Kidney (tissue), 14 donors: ENCODE results near the gene ZNF254. TPM values are rescaled to one million over a fixed set of nuclear protein-coding genes. Genes with fewer than 3 reads are reported as not detected.

Experiments
- DNase-seq, 5 donors: peaks; one replicate each; pipeline ENCODE4 v3.0.0-alpha.2; 2013 to 2020
- FAIRE-seq: peaks from 2 replicates; lab custom pipeline; 2012; peaks lifted over from hg19 to GRCh38; lab: Jason Lieb, UNC
- H3K27ac ChIP-seq, 2 donors: one replicate each; pipeline ENCODE4 v1.7.0; 2013; ENCODE audit warnings: low read depth in 2 of 2, low read length in 2 of 2, inconsistent platforms in 1 of 2
- H3K27me3 ChIP-seq: one replicate; pipeline ENCODE4 v1.7.1; 2013; ENCODE audit warnings: low read length, inconsistent platforms; ENCODE audit not compliant: control insufficient read depth, insufficient read depth
- H3K36me3 ChIP-seq, 3 donors: one replicate each; pipeline versions ENCODE4 v1.7.0 to v1.7.1; 2013; ENCODE audit warnings: low read length in 3 of 3, control low read depth in 1 of 3, inconsistent platforms in 1 of 3; ENCODE audit not compliant: insufficient read depth in 3 of 3, control insufficient read depth in 2 of 3
- H3K4me1 ChIP-seq, 3 donors: one replicate each; pipeline versions ENCODE4 v1.7.0 to v1.7.1; 2013; ENCODE audit warnings: low read length in 3 of 3, inconsistent platforms in 1 of 3, low read depth in 1 of 3; ENCODE audit not compliant: control insufficient read depth in 2 of 3, insufficient read depth in 2 of 3
- H3K4me3 ChIP-seq, 3 donors: one replicate each; pipeline versions ENCODE4 v1.7.0 to v1.8.1; 2013; ENCODE audit warnings: low read length in 3 of 3, control low read depth in 1 of 3, inconsistent platforms in 1 of 3
- H3K9ac ChIP-seq, 3 donors: one replicate each; pipeline versions ENCODE4 v1.7.0 to v1.7.1; 2013; ENCODE audit warnings: low read length in 3 of 3, control low read depth in 1 of 3, inconsistent platforms in 1 of 3
- H3K9me3 ChIP-seq, 3 donors: one replicate each; pipeline versions ENCODE4 v1.7.0 to v1.7.1; 2013; ENCODE audit warnings: low read length in 3 of 3, control low read depth in 1 of 3, inconsistent platforms in 1 of 3; ENCODE audit not compliant: control insufficient read depth in 2 of 3, insufficient read depth in 1 of 3
- CTCF ChIP-seq: IDR thresholded peaks from 3 replicates; pipeline ENCODE4 v1.5.1; 2012; ENCODE audit warnings: mild to moderate bottlenecking, moderate library complexity, borderline replicate concordance; ENCODE audit not compliant: insufficient read depth; ENCODE audit errors: extremely low read depth
- intact Hi-C: fragments of 100-400 bp; cut with DNase I; formaldehyde crosslinking; loops from one replicate; pipeline ENCODE4 v1.11.1; 2022
- polyA plus RNA-seq: library from polyadenylated mRNA; stranded (reverse); fragments of 350-450 nt; fragmentation: Illumina TruSeq; extraction: RNeasy Lipid Tissue Mini Kit (QIAGEN cat#74804); gene quantifications from one replicate; pipeline ENCODE4 v1.2.3, GENCODE V29; 2014; ENCODE audit warnings: low read depth, low replicate concordance; ENCODE audit not compliant: insufficient read depth
- total RNA-seq: library from RNA; stranded (reverse); fragmentation: NEBNext Ultra II Directional; extraction: Animal tissue kit (Norgen Biotek cat#: 25700); gene quantifications from one replicate; pipeline ENCODE4 v1.2.1, GENCODE V29; 2021
- donor health status: control.
- donor health status: control.
- donor health status: control.
- donor health status: control.
- donor health status: control.
- donor health status: DM: yes; HTN: yes; CAD: no.
- donor health status: Normal renal cell carcinoma (clear cell type).

ZNF254 gene
- total and polyA plus RNA-seq, 2 donors from 2014 or later: 5.7 to 23.1 TPM

DNA sequence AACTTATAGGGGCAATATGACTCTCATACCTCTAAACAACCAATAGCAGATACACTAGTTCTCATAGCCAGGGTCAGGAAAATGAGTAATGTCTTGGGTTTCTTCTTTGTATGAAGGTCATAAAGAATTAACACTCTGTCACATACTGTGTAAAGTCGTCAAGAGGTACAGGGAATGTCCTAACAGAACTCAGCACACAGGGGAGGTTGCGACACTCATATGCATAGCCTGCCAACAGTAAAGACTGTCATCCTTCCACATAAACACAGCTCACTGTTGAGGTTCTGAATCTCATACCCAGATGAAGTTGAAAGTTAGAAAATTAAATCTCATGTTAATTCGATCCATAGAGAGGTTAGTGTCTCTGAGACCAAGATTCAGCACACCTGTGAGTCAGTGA lies 34.2 kb upstream of the ZNF254 start:
- intact Hi-C loops: no loop called here
- no peaks in the 10 kb centered on the region for H3K9me3 ChIP-seq
- no peaks in the 10 kb centered on the region for H3K4me1 ChIP-seq
- H3K36me3 ChIP-seq: peaks cover 30 to 61% (median 43%) of the 10 kb centered on the region in 3 donors
- no peak for TF ChIP-seq CTCF
- FAIRE-seq (no peak), DNase-seq (no peak)
- no peak overlapping the region for H3K4me3 ChIP-seq
- H3K27me3 ChIP-seq: no peaks in the 10 kb centered on the region
- no peak overlapping the region for H3K27ac ChIP-seq
- H3K9ac ChIP-seq: no peak overlapping the region

GRCh38 chr19:24053601-24054000 lies 33.4 kb upstream of the ZNF254 start:
- FAIRE-seq (no peak), DNase-seq (no peak)
- H3K4me1 ChIP-seq: no peaks in the 10 kb centered on the region
- no peak overlapping the region for H3K27ac ChIP-seq
- no peaks in the 10 kb centered on the region for H3K9me3 ChIP-seq
- H3K36me3 ChIP-seq: peaks cover 30 to 59% (median 48%) of the 10 kb centered on the region in 3 donors
- H3K27me3 ChIP-seq: no peaks in the 10 kb centered on the region
- H3K4me3 ChIP-seq: no peak overlapping the region
- no peak for TF ChIP-seq CTCF
- intact Hi-C loops: no loop called here
- H3K9ac ChIP-seq: no peak overlapping the region

- no peak for TF ChIP-seq CTCF
- Histone ChIP-seq H3K36me3 (peaks cover 29 to 55% (median 51%) of the 10 kb centered on the region in 3 donors), H3K9ac (no peak overlapping the region), H3K9me3 (no peaks in the 10 kb centered on the region), H3K27ac (no peak overlapping the region), H3K4me1 (no peaks in the 10 kb centered on the region), H3K4me3 (no peak overlapping the region), H3K27me3 (no peaks in the 10 kb centered on the region)
- intact Hi-C loops: no loop called here
- DNase-seq: no peak
- FAIRE-seq: no peak
Observed at GRCh38 chr19:24054044-24054935, 32.7 kb upstream of the ZNF254 start.
